NCI-H2107 treated with DMSO at 0.1 percent for 48 hours (cell line): Measurements from ENCODE around the gene MACROD2.

Experiments
- DNase-seq: peaks from one replicate; lab custom pipeline; 2025; ENCODE audit not compliant: unreplicated experiment; lab: John Stamatoyannopoulos, UW

Gene MACROD2

DNA sequence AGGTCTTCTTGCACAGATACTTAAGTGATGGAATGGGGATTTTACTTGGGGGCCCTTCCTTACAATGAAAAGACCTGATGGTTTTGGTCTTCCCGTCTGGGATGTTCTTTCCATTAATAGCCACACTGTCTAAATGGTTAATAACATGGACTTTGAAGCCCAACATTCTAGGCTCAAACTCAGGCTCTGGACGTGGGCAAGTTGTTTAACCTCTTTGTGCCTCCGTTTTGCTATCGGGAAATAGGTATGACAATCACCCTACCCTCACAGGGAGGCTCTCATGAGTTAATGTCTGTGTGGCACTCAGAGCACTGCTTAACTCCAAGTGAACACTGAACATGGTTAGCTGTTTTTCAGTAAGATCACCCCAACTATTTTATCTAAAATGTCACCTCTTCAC, 702.8 kb downstream of the MACROD2 start:
- no peak for DNase-seq

DNA sequence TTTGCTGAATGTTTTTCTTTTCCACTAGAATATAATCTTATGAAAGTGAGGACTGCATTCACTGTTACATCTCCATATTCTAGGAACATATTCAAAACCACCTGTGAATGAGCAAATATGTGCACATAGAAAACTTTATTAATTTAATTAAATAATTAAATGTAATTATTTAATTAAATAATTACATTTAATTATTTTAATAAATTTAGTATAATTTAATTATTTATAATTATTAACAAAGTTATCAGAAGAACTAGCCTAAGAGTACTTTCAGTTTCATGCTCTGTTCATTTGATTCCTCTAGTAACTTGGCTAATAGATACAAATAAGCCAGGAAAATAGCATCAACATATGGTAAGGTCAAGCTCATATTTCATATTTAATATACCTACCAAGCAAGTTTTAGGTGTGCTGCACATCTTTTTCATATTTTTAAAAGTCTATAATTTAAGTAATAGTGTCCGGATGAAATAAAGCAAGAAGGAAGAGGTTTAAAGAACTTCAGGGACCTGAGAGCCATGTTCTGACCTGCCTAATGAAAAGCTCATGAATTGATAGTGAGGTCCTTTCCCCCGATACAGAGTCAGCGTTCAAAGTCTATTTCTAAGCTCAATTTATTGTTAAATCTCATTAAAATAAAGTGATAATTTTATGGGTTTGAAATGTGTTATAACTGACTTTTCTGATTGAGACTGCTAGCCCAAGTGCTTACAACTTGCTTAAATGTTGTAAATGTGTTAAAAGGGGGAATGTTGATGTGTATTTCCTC, 703.5 kb downstream of the MACROD2 start:
- no peak for DNase-seq

DNA sequence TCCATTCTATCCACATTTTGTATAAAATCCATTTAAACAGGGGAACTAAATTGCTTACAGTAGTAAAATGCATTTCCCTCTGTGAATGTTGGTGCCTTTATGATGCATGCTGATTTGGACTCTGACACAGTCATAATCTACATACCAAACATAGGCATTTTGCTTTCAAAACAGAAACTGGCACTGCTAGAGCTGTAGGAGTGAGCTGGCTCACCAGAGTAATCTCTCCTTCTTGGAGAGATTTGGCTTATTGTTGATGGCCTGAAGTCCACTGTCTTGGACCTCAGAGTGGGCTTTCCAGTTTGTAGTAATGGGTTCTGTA, 705.3 kb downstream of the MACROD2 start:
- no peak for DNase-seq

DNA sequence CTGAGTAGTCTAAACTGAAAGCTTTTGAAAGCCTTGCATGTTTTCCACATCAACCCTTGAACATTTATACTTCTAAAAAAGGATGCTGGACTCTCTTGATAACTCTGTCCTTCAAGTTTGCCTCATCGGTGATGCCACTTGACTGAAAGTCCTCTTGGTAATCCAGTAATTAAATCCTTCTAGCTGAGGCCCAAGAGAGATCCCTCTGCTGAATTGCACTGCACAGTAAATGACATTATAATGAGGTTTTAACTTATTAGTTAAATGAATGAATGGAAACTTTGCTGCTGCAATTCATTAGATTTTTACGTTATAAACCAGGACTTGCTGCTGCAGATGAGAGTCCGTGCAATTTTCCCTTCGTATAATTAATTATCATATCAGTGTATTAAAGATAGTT, 706.0 kb downstream of the MACROD2 start:
- no peak for DNase-seq

DNA sequence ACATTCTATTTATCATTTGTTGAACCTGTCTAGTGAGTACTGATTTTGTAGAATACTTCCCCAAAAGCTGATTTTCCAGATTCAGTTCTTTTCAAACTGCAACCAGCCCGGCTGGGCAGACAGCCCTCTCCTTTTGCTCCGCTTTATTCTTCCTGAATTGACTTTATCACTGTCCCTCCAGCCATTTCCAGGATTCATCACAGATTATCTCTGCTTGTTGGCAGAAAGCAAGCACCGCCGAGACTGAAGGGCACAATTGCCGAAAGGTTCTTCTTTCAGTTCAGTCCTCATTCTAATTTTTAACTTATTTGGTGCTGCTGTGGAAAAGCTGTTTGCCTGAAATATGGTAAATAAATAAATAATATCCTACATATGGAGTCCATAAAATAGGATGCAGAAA, 711.2 kb downstream of the MACROD2 start:
- no peak for DNase-seq

DNA sequence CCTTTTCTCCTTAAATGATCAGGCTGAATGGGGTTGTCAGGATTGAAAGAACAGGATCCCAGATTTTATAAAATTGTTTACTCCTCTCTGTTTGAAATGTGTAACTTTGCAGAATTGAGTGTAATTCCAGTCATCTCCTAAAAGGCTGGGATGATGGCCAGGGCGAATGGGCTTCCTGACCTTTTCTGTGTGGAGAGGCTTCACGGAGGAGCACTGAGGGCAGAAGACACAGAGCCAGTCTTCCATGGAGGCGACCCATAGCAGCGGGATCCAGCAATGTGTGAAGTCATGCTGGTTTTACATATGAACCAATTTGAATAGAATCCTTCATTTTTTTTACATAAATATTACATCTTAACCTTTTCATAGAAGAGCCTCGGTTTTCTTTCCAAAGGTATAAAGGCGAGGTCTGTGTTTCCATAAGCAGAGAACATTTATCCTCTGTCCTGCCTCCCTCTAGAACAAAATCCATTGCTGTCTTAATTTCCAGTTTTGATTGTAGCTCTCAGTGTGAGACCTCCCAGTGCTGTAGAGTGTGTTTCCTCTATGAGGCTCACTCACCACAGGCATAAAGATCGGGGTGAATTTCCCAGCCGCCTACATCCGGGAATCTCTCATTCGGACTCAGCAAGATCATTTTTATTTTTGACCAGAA, 711.8 kb downstream of the MACROD2 start:
- DNase-seq, result no peak

DNA sequence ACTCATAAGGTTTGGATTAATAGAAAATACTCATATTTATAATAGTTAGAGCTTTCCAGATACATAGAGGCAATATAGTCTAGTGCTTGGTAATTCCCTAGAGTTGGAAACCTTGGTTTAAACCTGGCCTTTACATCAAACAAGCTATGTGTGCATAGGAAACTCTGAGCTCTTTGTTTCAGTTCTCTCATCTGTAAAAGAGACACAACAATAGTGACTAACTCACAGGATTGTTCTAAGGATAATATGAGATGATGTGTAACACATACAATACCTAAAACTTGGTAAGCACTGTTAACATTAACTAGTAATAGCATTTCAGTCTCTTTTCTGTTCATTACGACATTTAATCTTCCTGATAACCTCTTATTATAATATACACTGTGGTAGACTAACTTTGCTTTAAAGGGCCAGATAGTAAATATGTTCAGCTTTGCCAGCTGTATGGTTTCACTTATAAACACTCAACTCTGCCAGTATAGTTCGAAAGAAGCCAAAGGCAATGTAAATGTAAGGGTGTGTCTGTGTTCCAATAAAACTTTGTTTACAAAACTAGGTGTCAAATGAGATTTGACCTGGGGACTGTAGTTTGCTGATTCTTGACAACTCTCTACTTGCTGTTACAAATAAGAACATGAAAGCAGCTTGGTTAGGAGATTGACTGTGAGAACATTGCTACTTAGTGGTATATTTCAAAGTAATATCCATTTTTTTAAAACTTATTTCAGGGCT, 712.7 kb downstream of the MACROD2 start:
- DNase-seq, result no peak

DNA sequence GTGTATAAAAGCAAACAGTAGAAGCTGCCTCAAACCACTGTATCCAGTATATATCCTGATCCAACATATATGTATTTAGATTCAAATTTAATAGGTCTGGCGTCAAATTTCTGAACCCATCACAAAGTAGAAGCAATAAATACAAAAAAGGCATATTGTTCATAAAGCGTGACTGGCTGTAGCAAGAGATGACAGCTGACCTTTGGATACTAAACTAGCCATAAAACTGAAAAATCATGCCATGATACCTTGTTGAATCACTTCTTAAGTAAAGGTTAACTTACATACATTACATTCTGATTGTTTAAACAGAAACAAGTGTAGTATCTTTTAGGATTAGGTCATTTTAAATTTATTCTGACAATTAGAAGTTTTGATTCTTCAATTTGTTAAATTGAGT, 714.1 kb downstream of the MACROD2 start:
- no peak for DNase-seq

DNA sequence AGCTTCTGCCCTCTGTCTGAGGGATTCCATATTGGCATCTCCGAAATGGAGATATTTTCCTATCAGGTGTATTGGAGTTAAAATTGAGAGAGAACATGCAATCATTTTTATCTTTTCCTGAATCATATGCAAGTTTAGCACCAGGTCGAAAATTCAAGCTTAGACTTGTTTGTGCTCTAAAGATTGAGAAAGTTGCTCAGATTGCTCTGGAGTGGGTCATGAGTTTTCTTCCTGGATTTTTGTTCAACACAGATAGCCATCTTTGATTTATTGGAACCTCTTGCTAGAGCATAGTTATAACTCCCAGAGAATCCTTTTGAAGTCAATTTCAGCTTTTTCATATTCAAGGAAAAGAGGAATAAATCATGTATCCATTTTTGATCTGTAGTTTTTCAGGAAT, 715.6 kb downstream of the MACROD2 start:
- no peak for DNase-seq

DNA sequence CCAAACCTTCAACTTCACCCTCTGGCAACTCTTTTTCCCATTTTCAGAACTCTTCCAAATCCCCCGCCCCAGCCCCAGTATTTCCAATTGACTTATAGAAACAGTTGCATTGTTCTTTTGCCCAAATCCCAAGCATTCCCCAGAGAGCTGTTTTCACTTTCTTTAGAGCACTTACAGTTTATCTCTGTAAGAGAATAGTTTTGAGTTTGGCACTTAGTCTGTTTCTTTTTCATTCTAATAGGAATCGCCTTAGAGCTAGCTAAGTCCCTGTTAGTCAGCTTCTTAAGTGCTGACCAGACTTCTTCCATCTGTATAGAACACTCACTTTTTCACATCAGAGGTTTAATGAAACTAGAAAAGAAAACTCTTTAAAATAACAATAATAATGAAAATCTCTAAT, 716.3 kb downstream of the MACROD2 start:
- no peak for DNase-seq

DNA sequence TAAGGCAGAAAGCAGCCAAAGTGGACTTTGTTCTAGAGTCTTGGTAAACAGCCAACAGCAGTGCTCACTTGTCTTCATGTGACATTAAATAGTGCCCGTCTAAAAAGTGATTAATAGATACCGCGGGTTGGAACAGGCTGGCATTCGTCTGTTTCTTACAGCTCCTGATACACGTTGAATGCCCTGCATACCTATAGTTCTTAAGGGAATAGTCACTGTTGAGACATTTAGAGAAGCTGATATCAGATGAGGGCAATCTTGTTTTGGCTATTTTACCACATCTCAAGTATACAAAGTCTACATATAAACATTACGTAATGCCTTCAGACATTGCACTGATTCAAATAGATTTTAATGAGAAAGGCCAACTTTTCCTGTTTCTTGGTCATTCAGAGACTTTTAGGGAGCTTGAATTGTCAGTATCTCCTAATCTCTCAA, 717.0 kb downstream of the MACROD2 start:
- no peak for DNase-seq

DNA sequence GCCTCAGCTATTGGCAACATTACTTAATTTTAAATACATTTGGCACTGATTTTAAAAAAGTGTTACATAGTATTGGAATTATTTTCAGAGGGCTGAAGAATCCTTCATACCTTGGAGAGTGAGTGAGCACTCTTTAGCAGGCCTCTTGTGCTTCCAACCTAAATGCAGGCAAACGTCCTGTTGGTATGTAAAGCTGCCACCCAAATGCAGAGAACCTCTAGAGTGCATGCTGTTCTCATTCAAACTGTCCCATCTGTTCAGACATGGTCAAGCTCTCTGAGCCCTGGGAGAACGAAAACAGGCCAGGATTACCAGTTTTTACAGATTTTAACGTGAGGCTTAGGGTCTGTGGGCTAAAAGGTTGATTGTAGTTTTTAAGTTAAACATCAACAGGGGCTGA, 720.1 kb downstream of the MACROD2 start:
- DNase-seq, result no peak

DNA sequence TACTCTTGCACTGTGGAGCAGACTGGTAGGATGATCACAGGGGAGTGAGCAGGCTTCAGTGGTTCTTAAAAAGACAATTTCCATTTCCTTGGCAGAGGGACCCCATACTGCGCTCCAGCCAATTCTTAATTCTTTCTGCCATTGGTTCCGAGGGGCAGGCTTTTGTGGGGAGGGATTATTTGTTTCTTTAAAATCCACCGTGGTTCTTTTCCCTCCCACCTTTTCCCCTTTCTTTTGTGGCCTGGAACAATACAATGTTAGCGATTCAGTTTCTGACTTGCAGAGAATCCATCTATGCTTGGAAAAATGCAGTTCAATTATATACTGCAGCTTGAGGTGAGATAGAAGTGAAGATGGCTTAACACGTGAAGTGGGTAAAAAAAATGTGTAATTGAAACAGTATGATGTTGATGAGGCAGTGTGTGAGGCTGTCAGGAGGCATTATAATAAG, 721.1 kb downstream of the MACROD2 start:
- DNase-seq, result no peak

DNA sequence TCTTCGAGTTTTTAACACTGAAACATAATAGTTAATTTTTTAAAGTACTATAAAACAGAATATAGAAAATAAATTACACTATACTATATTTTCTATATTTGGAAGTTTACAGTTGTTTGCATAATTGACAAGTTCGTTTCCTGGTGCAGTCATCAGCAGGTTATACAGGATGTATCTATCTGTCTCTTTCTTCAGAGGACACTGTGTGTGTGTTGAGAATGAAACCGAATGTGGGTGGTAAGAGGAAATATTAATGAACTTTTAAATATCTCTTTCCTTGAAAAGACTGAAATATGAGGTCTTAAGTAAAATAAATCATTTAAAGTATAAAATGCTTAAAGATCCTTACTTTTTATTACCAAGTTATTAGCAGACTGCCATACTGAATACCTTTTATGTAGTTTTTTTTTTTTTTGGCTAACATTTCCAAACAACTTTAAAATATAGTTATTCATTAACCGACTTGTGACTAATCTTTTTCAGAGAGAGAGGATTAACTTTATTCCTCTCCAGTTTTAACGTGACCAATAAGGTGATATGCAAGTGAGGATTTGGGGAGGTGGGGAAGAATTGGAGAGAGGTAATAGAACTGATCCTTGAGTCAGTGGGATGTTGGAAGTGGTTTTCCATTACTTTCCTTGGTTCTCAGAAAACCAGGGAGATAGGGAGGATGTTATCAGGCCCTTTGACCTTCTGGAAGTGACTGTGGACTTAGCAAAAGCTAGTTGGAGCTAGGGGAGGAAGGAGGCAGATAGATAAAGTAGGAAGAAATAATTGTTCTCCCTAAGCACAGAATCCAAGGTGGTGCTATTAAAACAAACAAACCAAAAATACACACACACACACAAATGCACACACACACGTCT, 722.1 kb downstream of the MACROD2 start:
- no peak for DNase-seq

DNA sequence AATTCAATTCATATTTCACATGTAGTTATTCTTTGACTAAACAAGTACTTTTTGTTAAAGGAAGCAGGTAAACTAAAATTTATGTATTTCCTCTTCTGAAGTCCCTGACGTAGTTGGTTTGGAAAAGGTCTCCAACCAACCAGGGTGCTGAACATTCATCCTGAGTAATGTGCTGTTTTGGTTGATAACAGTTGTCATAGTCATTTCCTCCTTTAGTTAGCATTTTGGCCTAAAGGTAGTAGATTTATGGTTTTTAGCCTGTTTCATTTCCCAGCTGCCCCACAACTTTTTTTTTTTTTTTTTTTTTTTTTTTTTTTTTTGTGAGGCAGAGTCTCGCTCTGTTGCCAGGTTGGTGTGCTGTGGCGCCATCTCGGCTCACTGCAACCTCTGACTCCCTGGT, 724.9 kb downstream of the MACROD2 start:
- no peak for DNase-seq

DNA sequence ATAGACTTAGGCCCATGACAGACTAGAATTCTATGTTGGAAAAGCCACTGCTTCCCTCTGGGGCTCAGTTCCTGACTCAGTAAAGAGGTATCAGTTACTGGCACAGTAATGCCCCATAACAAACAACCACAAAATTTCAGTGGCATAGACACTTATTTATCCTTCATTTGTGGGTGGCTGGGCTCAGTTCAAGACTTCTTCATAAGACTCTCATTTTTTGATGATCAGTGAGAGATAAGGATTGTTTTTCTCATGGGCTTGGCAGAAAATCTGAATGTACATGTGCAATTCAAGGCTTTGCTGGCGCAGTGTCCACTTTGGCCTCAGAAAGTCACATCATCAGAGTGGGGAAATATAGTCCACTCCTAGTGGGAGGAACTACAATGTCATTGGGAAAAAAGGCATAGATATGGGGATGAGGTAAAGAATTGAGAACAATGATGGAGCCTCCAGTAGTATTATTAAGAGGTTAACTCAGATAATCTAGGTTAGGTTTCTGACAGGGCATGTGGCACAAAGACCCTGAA, 726.7 kb downstream of the MACROD2 start:
- DNase-seq, result no peak

DNA sequence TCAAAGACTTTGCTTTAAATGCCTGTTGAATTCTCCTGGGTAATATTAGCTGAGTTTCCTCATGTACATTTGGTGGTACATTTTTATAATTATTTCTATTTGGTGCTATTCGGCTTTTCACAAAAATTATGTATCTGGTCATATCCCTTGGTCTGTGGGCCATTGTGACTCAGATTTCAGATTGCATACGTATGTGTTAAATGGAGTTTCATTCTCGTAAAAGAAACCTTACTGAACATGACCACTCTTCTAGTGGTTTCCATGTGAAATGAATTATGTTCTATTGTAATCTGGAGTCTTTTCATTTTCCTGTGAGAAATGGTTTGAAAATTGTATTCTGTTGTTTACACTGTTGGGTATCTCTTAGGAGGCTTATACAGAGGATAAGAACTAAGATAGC, 728.3 kb downstream of the MACROD2 start:
- DNase-seq, result no peak

DNA sequence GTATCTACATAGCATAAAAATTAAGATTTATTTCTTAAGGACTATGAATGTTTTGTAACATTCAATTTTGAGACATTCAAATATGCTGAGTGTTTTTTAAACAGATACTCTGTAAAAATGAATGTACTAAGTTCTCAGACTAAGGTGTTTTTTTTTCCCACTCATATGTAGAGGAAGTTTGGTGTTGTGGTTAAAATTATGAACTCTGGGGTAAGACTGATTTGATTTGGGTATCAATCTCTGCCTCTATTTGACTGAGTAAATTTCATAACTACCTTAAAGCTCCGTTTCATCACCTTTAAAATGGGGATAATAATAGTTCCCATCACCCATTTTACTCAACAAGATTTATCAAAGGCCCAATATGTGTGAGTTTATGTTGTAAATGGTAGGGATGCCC, 728.7 kb downstream of the MACROD2 start:
- no peak for DNase-seq

DNA sequence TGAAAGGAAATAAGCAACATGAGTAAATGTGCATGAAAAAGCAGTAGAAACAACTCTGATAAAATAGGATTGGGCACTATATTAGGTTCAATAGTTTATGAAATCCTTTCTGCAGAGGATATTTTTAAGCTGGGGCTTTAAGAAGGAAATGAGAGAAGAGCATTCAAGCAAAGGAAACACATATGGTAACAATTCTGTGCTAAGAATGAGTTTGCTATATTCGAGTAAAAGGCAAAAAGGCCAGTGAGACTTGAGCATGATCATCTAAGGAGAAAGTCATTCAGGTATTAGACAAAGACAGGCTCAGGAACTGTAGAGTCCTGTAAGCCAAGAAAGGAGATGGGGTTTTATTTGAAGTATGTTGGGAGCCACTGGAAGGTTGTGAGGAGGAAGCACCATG, 729.2 kb downstream of the MACROD2 start:
- no peak for DNase-seq

DNA sequence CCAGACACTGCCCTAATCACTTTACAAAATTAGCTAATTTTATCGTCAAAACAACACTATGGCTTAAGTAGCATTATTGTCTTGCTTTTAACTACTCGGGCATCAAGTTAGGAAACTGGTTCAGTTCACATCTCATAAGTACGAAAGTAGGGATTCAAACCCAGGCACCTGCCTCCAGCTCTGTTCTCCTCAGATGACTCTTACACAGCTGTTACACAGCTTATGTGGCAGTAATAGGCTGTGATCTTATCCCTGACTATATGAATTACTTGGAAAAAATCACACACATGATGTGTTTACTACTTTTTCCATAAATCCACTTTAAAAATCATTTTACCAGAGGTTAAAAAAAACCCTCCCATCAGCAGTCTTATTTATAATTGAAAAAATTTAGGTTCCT, 731.3 kb downstream of the MACROD2 start:
- DNase-seq, result no peak
